ENCODE data around the gene PROKR2. TPM values are rescaled to one million over a fixed set of nuclear protein-coding genes. Genes with fewer than 3 reads are reported as not detected.

The PROKR2 gene
- total RNA-seq, 1 donor from 2014 or later: not detected

- DNase-seq (no peak), ATAC-seq (no peak)
- intact Hi-C loops (cut with micrococcal nuclease): no loop called here
Observed at GRCh38 chr20:5297280-5298004, 19.3 kb downstream of the PROKR2 start.

DNA sequence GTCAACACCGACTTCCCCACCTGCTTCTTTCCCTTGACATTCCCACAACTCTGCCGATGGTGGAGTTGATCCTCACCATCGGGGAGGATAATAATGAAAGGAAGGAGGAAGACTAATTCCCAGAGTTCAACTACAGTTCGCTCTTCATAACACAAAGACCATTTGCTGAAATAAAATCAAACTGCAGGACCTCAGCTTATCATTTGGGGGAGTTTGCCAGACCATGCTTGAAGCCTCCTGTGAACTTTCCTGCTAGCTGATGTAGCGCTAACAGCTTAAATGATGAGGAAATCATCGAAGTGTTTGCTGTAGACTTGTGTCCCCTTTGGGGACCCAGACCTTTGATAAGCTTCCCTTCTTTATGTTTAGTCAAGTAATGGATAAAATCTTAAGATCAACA is 26.2 kb downstream of the PROKR2 start:
- no peak for ATAC-seq
- intact Hi-C loops (cut with micrococcal nuclease): no loop called here
- no peak for DNase-seq

- intact Hi-C loops (cut with micrococcal nuclease): no loop called here
- DNase-seq: no peak
Observed at GRCh38 chr20:5282561-5282960, 34.2 kb downstream of the PROKR2 start.

GRCh38 chr20:5279661-5280060 is 37.1 kb downstream of the PROKR2 start:
- intact Hi-C loops (cut with micrococcal nuclease): no loop called here
- no peak for ATAC-seq
- DNase-seq: no peak

More at GRCh38 chr20:5282561-5282960, 34.2 kb downstream of the PROKR2 start:
- ATAC-seq: no peak

DNA sequence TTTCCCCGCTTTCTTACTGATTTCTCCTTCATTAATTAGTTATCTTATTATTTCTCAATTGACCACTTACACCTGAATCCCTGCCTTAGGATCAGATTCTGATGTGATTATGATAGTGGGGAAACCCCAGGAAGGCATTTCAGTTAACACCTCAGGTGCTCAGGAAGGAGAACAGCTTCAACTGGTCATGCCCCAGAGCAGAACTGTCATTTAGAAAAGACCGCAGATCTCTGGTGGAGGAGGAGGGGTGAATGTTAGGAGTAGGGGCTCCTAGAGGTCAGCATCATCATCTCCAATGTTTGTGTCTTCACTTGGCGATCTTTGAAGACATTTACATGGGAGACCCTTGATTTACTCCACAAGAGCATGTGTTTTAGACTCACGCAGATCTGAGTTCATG is 44.5 kb downstream of the PROKR2 start:
- DNase-seq (no peak), ATAC-seq (no peak)
- intact Hi-C loops (cut with micrococcal nuclease): no loop called here

GRCh38 chr20:5270603-5271002 is 46.2 kb downstream of the PROKR2 start:
- no peak for ATAC-seq
- DNase-seq: no peak
- intact Hi-C loops (cut with micrococcal nuclease): no loop called here

- no peak for DNase-seq
Observed at GRCh38 chr20:5268449-5268848, 48.3 kb downstream of the PROKR2 start.

DNA sequence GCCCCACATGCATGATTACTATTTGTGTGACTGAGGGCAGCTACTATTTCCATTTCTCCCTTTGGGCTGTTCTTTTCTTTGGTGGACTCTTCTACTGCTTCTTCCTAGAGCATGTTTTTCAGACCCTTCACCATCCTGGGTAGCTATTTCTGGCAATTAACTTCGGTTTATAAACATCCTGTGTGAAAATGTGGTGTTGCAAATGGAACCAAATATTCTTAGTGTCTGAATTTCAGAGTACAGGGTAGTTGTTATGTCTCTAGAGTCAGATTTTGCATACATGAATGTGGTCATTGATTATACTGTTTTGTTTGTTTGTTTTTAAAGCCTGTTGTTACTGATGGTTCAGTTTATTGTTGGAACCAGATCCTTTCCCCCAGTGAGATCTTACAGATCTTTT is 49.7 kb downstream of the PROKR2 start:
- intact Hi-C loops (cut with micrococcal nuclease): no loop called here
- ATAC-seq (no peak), DNase-seq (no peak)

More at GRCh38 chr20:5268449-5268848, 48.3 kb downstream of the PROKR2 start:
- intact Hi-C loops (cut with micrococcal nuclease): no loop called here
- ATAC-seq: no peak

Other genes starting within 250 kb of the PROKR2 start
- gene TMEM230, start 203.9 kb downstream of the PROKR2 start, total RNA-seq: 88.3 TPM
- 32.6 TPM for gene PCNA, start 197.0 kb downstream of the PROKR2 start, total RNA-seq
- gene CDS2, start 189.9 kb downstream of the PROKR2 start, total RNA-seq: 68.9 TPM